Loucy (cell line): ENCODE measurements around the gene EXOC2.

ENCODE experiments used
- H2AFZ ChIP-seq: fragments of 200-600 bp; sonication (generic); 2 replicates; pipeline ENCODE4 v1.6.0; 2016; ENCODE audit warnings: antibody characterized with exemption, mild to moderate bottlenecking, low read length, moderate library complexity
- H3F3A ChIP-seq: fragments of 200-600 bp; 2 replicates; pipeline ENCODE4 v1.6.0; 2016; ENCODE audit warnings: antibody characterized with exemption, low read depth, mild to moderate bottlenecking
- H3K27me3 ChIP-seq: fragments of 200-600 bp; sonication (generic); 2 replicates; pipeline ENCODE4 v1.6.1; 2014; ENCODE audit warnings: low read length, mild to moderate bottlenecking; ENCODE audit not compliant: insufficient read depth, poor library complexity, severe bottlenecking
- H3K36me3 ChIP-seq: fragments of 200-600 bp; sonication (generic); 2 replicates; pipeline ENCODE4 v1.6.1; 2016; ENCODE audit warnings: low read length; ENCODE audit not compliant: insufficient read depth
- H3K4me1 ChIP-seq: fragments of 200-600 bp; sonication (generic); 2 replicates; pipeline ENCODE4 v1.5.1; 2014; ENCODE audit warnings: low read length, mild to moderate bottlenecking; ENCODE audit not compliant: insufficient read depth, poor library complexity, severe bottlenecking
- H3K4me2 ChIP-seq: fragments of 200-600 bp; sonication (generic); 2 replicates; pipeline ENCODE4 v1.6.0; 2014; ENCODE audit warnings: antibody characterized with exemption, low read length, low read depth, mild to moderate bottlenecking; ENCODE audit not compliant: poor library complexity, severe bottlenecking
- H3K4me3 ChIP-seq: fragments of 200-600 bp; sonication (generic); 2 replicates; pipeline ENCODE4 v1.5.1; 2014; ENCODE audit warnings: low read length, mild to moderate bottlenecking, mixed read lengths; ENCODE audit not compliant: poor library complexity, severe bottlenecking
- H3K79me2 ChIP-seq: fragments of 200-600 bp; sonication (generic); 2 replicates; pipeline ENCODE4 v1.6.1; 2014; ENCODE audit warnings: low read length; ENCODE audit not compliant: insufficient read depth
- H3K9ac ChIP-seq: fragments of 200-600 bp; sonication (generic); 2 replicates; pipeline ENCODE4 v1.6.0; 2014; ENCODE audit warnings: mild to moderate bottlenecking, low read depth, low read length, moderate library complexity; ENCODE audit not compliant: poor library complexity, severe bottlenecking
- H3K9me2 ChIP-seq: fragments of 200-600 bp; sonication (generic); replicated peaks from 2 replicates; pipeline ENCODE4 v1.6.1; 2016; ENCODE audit warnings: low read depth, low read length, mixed read lengths
- H3K9me3 ChIP-seq: fragments of 200-600 bp; sonication (generic); 2 replicates; pipeline ENCODE4 v1.6.1; 2014; ENCODE audit warnings: mild to moderate bottlenecking, antibody characterized with exemption, low read length, low read depth; ENCODE audit not compliant: insufficient read depth
- H4K20me1 ChIP-seq: fragments of 200-600 bp; sonication (generic); 2 replicates; pipeline ENCODE4 v1.6.0; 2014; ENCODE audit warnings: antibody characterized with exemption, low read length, mild to moderate bottlenecking; ENCODE audit not compliant: insufficient read depth, poor library complexity, severe bottlenecking
- EZH2phosphoT487 ChIP-seq: fragments of 200-600 bp; IDR thresholded peaks from 2 replicates; pipeline ENCODE4 v1.6.1; 2018; ENCODE audit warnings: antibody characterized with exemption, mild to moderate bottlenecking, moderate library complexity, borderline replicate concordance
- TF ChIP-seq, protein P1 (sequence below): fragments of 200-600 bp; sonication (generic); conservative IDR thresholded peaks from 2 replicates; pipeline ENCODE4 v1.5.1; 2014; ENCODE audit warnings: mild to moderate bottlenecking, antibody characterized with exemption, low read length

EXOC2 gene

DNA sequence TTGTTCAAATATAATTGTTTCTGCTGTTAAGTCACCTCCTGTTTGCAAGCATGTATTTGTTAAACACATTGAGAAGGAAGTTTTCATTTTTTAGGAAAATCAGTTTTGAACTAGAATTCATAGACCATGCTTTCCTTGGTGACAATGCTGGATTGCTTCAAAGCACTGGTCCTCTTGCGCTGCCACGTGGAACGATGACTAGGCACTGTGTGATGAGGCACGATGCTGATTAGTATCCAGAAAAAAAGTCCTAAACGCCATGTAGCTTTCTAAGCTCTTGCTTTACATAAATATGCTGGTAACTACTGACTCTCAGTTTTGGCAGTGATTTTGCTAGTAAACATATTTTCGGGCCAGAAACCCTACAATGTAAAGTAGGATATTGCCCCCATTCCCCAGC is 11.1 kb upstream of the EXOC2 start:
- Histone ChIP-seq H3K9me2 (no peaks in the 10 kb centered on the region), H3K4me1 (peaks cover 3% of the 10 kb centered on the region), H2AFZ (no peak overlapping the region), H3K4me2 (no peak overlapping the region), H3K9ac (no peak overlapping the region), H3K27me3 (no peaks in the 10 kb centered on the region), H3F3A (no peaks in the 10 kb centered on the region), H3K9me3 (no peaks in the 10 kb centered on the region), H4K20me1 (no peaks in the 10 kb centered on the region), H3K36me3 (no peaks in the 10 kb centered on the region), H3K4me3 (no peak overlapping the region), H3K79me2 (no peaks in the 10 kb centered on the region)
- TF ChIP-seq EZH2phosphoT487 = no peak
- TF ChIP-seq, protein P1, sequence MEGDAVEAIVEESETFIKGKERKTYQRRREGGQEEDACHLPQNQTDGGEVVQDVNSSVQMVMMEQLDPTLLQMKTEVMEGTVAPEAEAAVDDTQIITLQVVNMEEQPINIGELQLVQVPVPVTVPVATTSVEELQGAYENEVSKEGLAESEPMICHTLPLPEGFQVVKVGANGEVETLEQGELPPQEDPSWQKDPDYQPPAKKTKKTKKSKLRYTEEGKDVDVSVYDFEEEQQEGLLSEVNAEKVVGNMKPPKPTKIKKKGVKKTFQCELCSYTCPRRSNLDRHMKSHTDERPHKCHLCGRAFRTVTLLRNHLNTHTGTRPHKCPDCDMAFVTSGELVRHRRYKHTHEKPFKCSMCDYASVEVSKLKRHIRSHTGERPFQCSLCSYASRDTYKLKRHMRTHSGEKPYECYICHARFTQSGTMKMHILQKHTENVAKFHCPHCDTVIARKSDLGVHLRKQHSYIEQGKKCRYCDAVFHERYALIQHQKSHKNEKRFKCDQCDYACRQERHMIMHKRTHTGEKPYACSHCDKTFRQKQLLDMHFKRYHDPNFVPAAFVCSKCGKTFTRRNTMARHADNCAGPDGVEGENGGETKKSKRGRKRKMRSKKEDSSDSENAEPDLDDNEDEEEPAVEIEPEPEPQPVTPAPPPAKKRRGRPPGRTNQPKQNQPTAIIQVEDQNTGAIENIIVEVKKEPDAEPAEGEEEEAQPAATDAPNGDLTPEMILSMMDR = no peak

DNA sequence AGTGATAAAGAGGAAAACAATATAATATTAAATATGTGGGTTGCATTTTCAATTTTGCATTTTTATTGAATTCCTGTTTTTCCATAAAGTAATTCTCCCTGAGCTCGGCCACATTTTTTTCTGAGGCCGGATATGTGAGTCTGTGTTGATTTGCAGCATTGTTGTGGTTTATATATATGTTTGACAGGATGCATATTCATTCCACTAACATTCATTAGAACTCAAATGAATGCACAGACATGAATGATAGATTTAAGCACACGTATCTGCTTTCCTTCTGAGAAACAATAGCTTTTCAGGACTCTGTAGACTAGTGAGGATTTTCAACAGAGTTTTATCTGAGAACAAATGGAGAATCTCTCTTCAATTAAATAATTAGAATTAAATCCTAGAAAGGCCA is 10.6 kb upstream of the EXOC2 start:
- Histone ChIP-seq H3F3A (no peaks in the 10 kb centered on the region), H2AFZ (no peak overlapping the region), H3K9me2 (no peaks in the 10 kb centered on the region), H3K79me2 (no peaks in the 10 kb centered on the region), H3K9me3 (no peaks in the 10 kb centered on the region), H3K9ac (no peak overlapping the region), H3K27me3 (no peaks in the 10 kb centered on the region), H3K4me3 (no peak overlapping the region), H4K20me1 (no peaks in the 10 kb centered on the region), H3K36me3 (no peaks in the 10 kb centered on the region), H3K4me1 (peaks cover 3% of the 10 kb centered on the region), H3K4me2 (no peak overlapping the region)
- TF ChIP-seq, protein P1 = no peak
- TF ChIP-seq EZH2phosphoT487 = no peak

DNA sequence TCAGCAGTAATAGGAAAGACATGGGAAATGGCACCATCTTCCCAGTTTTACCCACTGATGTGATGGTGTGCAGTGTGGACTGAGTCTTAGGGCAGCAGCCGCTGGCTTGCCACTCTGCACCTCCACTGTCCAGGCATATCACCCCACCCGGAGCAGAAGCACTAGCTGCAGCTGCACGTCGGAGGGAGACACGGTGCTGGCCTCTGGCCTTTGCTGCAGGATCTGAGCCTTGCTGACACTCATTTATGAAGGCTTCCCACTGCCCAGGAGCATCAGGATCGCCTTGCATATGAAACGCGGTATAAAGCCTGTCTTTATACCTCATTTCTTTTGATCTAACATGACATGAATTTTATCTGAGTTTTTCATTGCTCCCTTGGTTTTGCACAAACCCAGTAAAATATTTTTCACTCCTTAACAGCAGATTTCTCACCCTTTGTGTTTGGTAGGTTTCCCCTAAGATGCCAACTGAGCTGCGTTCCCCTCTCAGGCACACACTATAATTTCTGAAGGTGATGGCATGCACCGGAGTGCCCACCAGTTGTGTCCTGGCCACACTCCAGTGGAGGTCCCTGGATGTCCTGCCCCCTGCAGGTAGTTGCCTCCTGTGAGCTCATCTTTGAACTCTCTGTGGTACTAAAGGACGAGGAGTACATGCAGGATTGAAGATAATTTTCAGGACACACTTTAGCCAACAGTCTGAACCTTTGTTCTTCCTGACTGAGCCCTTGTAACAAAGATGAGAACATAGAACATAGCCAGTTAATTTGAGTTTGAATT is 9.0 kb upstream of the EXOC2 start:
- TF ChIP-seq, protein P1 = peak; percentile 53
- no peak for TF ChIP-seq EZH2phosphoT487
- no peak overlapping the region for H3K4me2 ChIP-seq

More for the DNA sequence above, 9.0 kb upstream of the EXOC2 start:
- Histone ChIP-seq H3K4me3 (no peak overlapping the region), H3K4me1 (peaks cover 3% of the 10 kb centered on the region), H3K9ac (no peak overlapping the region), H3K79me2 (no peaks in the 10 kb centered on the region), H3K9me2 (no peaks in the 10 kb centered on the region), H3K27me3 (no peaks in the 10 kb centered on the region), H3F3A (no peaks in the 10 kb centered on the region), H3K36me3 (no peaks in the 10 kb centered on the region), H2AFZ (no peak overlapping the region), H4K20me1 (no peaks in the 10 kb centered on the region), H3K9me3 (no peaks in the 10 kb centered on the region)
